ENCODE results near the gene ZMYND8. TPM values are rescaled to one million over a fixed set of nuclear protein-coding genes. Genes with fewer than 3 reads are reported as not detected.

The ZMYND8 gene
- total RNA-seq, 1 experiment from 2014 or later: 11.6 TPM

DNA sequence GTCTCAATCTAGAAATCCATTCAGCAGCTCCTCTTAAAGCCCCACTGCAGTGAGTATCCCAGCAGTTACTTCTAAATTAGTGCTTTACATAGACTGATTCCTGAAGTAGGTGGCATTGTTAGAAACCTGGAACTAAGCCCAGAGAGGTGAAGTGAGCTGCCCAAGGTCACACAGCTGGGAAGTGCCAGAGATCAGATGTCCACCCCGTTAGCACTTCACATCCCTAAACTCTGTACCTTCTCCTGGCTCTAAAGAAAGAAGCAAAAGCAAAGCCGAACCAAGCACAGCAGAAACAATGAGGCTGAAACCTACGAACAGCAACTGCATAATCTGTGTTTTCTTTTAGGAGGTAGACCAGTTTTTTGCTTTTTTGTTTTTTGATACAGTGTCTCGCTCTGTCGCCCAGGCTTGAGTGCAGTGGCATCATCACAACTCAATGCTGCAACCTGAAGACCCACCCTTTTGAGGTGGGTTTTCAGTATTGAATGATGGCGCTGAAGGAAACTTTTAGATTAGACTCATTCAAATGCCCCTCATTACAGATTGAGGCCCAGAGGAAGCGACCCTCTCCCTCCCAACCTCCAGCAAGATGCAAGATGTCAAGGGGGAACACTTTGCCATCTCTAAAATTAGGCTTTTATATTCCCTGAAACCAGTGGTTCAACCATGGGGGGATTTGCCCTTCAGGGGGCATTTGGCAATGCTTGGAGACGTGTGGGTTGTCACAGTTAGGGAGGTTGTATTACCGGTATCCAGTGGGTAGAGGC is 3.2 kb upstream of the ZMYND8 start:
- H2AFZ ChIP-seq (ENCODE audit: low read length): peak overlapping the region; percentile 50
- BruUV-seq (replicated peaks): TSS peak; percentile 54
- CTCF ChIA-PET: interaction anchor here (0.9 to 2.0 kb wide), 6 partner anchors 24 to 154 kb away, joined by 3 to 23 read pairs (median 7); no protein-coding TSS in a partner anchor

DNA sequence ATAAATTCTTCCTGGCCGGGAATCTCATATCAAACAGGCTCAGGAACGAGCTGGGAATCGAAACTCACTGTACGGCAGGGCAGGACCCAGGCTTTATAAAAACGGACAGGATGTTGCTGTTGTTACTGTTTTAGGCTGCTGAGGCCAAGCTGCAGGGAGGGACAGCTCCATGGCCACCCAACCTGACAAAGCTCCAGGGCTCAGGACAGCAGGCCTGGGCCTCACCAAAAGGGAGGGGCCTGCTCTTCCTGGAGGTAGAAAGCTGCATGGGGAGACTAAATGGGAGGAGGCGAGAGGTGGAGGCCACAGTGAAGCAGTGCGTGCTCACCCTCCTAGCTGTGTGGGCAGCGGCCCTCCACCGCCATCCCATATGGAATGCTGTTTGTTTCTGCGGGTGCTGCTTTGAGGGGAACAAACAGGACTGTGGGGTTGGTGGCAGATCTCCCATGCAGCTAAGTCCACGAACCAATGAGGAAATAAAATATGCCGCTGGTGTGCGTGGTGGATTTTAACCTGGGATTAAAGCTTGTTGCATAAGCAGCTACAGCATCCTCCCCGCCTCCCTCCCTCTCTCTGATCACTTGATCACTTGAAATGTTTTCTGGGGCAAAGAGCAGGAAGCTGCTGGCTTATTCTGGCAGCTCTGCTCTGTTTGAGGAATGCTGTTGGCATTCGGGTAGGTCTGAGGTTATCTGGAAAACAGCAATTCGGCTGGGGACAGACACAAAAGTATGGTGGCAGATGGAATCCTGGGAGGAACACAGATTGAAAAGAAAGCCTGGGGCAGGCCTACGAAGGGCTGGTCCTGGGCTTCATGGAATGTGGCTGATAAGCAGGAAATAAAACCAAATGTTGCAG is 2.4 kb upstream of the ZMYND8 start:
- CTCF ChIA-PET: interaction anchor here (0.6 to 1.9 kb wide), 5 partner anchors 25 to 142 kb away, joined by 3 to 23 read pairs (median 6); no protein-coding TSS in a partner anchor
- H3K4me1 ChIP-seq (ENCODE audit: insufficient read depth, low read length): peaks cover 76% of the 10 kb centered on the region
- peak overlapping the region; percentile 46 for H2AFZ ChIP-seq (ENCODE audit: low read length)
- no peaks in the 10 kb centered on the region for H3K9me3 ChIP-seq (ENCODE audit: low read length)
- peak overlapping the region; percentile 94 for H3K9ac ChIP-seq (ENCODE audit: low read length)
- intact Hi-C loops (cut with micrococcal nuclease): loop anchor here (1.0 to 2.0 kb wide), 4 partner anchors 25 to 85 kb away; no protein-coding TSS in a partner anchor
- DNase-seq (peak; percentile 95), ATAC-seq (peak; percentile 49)
- no peaks in the 10 kb centered on the region for H3K9me2 ChIP-seq (replicated peaks; ENCODE audit: low read length)
- H3K27me3 ChIP-seq (ENCODE audit: low read length): no peaks in the 10 kb centered on the region
- no peaks in the 10 kb centered on the region for H4K20me1 ChIP-seq (ENCODE audit: low read length)
- H3K36me3 ChIP-seq (ENCODE audit: low read depth, low read length): no peaks in the 10 kb centered on the region
- peaks cover 28% of the 10 kb centered on the region for H3F3A ChIP-seq (ENCODE audit: low read length, unreplicated experiment)
- H3K27ac ChIP-seq (ENCODE audit: low read length): peak overlapping the region; percentile 96
- peaks cover 25% of the 10 kb centered on the region for H3K79me2 ChIP-seq (ENCODE audit: low read length)
- peak overlapping the region; percentile 74 for H3K4me2 ChIP-seq (ENCODE audit: low read length)
- BruUV-seq (replicated peaks): TSS peak; percentile 43
- POLR2A ChIA-PET (ENCODE audit: unreplicated experiment): interaction anchor here (0.5 to 1.8 kb wide), 10 partner anchors 25 to 300 kb away, joined by 3 to 16 read pairs (median 5); no protein-coding TSS in a partner anchor
- H3K4me3 ChIP-seq (ENCODE audit: low read length): peak overlapping the region; percentile 9; the same call in 1 of the 2 replicates
- TF ChIP-seq, protein P1, sequence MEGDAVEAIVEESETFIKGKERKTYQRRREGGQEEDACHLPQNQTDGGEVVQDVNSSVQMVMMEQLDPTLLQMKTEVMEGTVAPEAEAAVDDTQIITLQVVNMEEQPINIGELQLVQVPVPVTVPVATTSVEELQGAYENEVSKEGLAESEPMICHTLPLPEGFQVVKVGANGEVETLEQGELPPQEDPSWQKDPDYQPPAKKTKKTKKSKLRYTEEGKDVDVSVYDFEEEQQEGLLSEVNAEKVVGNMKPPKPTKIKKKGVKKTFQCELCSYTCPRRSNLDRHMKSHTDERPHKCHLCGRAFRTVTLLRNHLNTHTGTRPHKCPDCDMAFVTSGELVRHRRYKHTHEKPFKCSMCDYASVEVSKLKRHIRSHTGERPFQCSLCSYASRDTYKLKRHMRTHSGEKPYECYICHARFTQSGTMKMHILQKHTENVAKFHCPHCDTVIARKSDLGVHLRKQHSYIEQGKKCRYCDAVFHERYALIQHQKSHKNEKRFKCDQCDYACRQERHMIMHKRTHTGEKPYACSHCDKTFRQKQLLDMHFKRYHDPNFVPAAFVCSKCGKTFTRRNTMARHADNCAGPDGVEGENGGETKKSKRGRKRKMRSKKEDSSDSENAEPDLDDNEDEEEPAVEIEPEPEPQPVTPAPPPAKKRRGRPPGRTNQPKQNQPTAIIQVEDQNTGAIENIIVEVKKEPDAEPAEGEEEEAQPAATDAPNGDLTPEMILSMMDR (conservative IDR thresholded peaks at IDR 0.05; ENCODE audit: low read depth, low read length): no peak
- TF ChIP-seq EZH2 (IDR thresholded peaks at IDR 0.05; ENCODE audit: low read length, unreplicated experiment): no peak
- TF ChIP-seq EZH2phosphoT487 (IDR thresholded peaks at IDR 0.05; ENCODE audit: borderline replicate concordance, low read length): no peak

More for the DNA sequence above, 3.2 kb upstream of the ZMYND8 start:
- Histone ChIP-seq H3K4me3 (ENCODE audit: low read length) (peak overlapping the region; percentile 4; the same call in 1 of the 2 replicates), H3K4me1 (ENCODE audit: insufficient read depth, low read length) (peaks cover 68% of the 10 kb centered on the region), H4K20me1 (ENCODE audit: low read length) (no peaks in the 10 kb centered on the region), H3K27me3 (ENCODE audit: low read length) (no peaks in the 10 kb centered on the region), H3K79me2 (ENCODE audit: low read length) (peaks cover 17% of the 10 kb centered on the region), H3K36me3 (ENCODE audit: low read depth, low read length) (no peaks in the 10 kb centered on the region), H3K4me2 (ENCODE audit: low read length) (peak overlapping the region; percentile 74), H3K9me2 (replicated peaks; ENCODE audit: low read length) (no peaks in the 10 kb centered on the region), H3K9ac (ENCODE audit: low read length) (peak overlapping the region; percentile 94), H3F3A (ENCODE audit: low read length, unreplicated experiment) (peaks cover 28% of the 10 kb centered on the region), H3K9me3 (ENCODE audit: low read length) (no peaks in the 10 kb centered on the region), H3K27ac (ENCODE audit: low read length) (peak overlapping the region; percentile 96)
- DNase-seq (no peak), ATAC-seq (no peak)
- intact Hi-C loops (cut with micrococcal nuclease): loop anchor here (1.0 to 2.0 kb wide), 5 partner anchors 25 to 85 kb away; no protein-coding TSS in a partner anchor
- POLR2A ChIA-PET (ENCODE audit: unreplicated experiment): interaction anchor here (0.6 to 1.8 kb wide), 4 partner anchors 32 to 299 kb away, joined by 3 to 12 read pairs (median 6); no protein-coding TSS in a partner anchor
- TF ChIP-seq EZH2 (IDR thresholded peaks at IDR 0.05; ENCODE audit: low read length, unreplicated experiment) (no peak), EZH2phosphoT487 (IDR thresholded peaks at IDR 0.05; ENCODE audit: borderline replicate concordance, low read length) (no peak)
- TF ChIP-seq, protein P1 (conservative IDR thresholded peaks at IDR 0.05; ENCODE audit: low read depth, low read length): no peak
